ENCODE results near the gene ATP2A2.
"Not testable (repeated sequence)": the region's sequence is repeated elsewhere in the genome, so short reads cannot be mapped to it uniquely, and the experiment has no call there.

Gene ATP2A2

GRCh38 chr12:110301065-110301806 lies 20.2 kb downstream of the ATP2A2 start:
- no peak for DNase-seq (ENCODE audit: low spot score)

GRCh38 chr12:110304061-110304551 lies 23.1 kb downstream of the ATP2A2 start:
- DNase-seq (ENCODE audit: low spot score): no peak

GRCh38 chr12:110307372-110307771 lies 26.3 kb downstream of the ATP2A2 start:
- no peak for DNase-seq (ENCODE audit: low spot score)

GRCh38 chr12:110310763-110311162 lies 29.7 kb downstream of the ATP2A2 start:
- no peak for DNase-seq (ENCODE audit: low spot score)

- no peak for DNase-seq (ENCODE audit: low spot score)
Measured at GRCh38 chr12:110311903-110312302, 30.9 kb downstream of the ATP2A2 start.

GRCh38 chr12:110312581-110313360 lies 31.7 kb downstream of the ATP2A2 start:
- DNase-seq (ENCODE audit: low spot score): peak; percentile 59

- no peak for DNase-seq (ENCODE audit: low spot score)
Measured at GRCh38 chr12:110314308-110314707, 33.3 kb downstream of the ATP2A2 start.

- DNase-seq (ENCODE audit: low spot score): no peak
Measured at GRCh38 chr12:110316861-110317260, 35.8 kb downstream of the ATP2A2 start.

GRCh38 chr12:110317911-110318310 lies 36.9 kb downstream of the ATP2A2 start:
- DNase-seq (ENCODE audit: low spot score): no peak

GRCh38 chr12:110320550-110320949 lies 39.5 kb downstream of the ATP2A2 start:
- no peak for DNase-seq (ENCODE audit: low spot score)

- DNase-seq (ENCODE audit: low spot score): no peak
Measured at GRCh38 chr12:110329710-110330109, 48.7 kb downstream of the ATP2A2 start.

GRCh38 chr12:110330124-110330523 lies 49.1 kb downstream of the ATP2A2 start:
- no peak for DNase-seq (ENCODE audit: low spot score)

GRCh38 chr12:110330544-110330943 lies 49.5 kb downstream of the ATP2A2 start:
- no peak for DNase-seq (ENCODE audit: low spot score)

- no peak for DNase-seq (ENCODE audit: low spot score)
Measured at GRCh38 chr12:110333201-110333600, 52.2 kb downstream of the ATP2A2 start.

- no peak for DNase-seq (ENCODE audit: low spot score)
Measured at GRCh38 chr12:110335481-110336045, 54.5 kb downstream of the ATP2A2 start.

GRCh38 chr12:110337912-110338710 lies 57.1 kb downstream of the ATP2A2 start:
- no peak for DNase-seq (ENCODE audit: low spot score)

GRCh38 chr12:110338754-110339153 lies 57.7 kb downstream of the ATP2A2 start:
- no peak for DNase-seq (ENCODE audit: low spot score)

GRCh38 chr12:110339184-110339952 lies 58.3 kb downstream of the ATP2A2 start:
- no peak for DNase-seq (ENCODE audit: low spot score)

GRCh38 chr12:110340261-110340660 lies 59.2 kb downstream of the ATP2A2 start:
- DNase-seq (ENCODE audit: low spot score): not testable (repeated sequence)

- no peak for DNase-seq (ENCODE audit: low spot score)
Measured at GRCh38 chr12:110340706-110341105, 59.7 kb downstream of the ATP2A2 start.

GRCh38 chr12:110342157-110342556 lies 61.1 kb downstream of the ATP2A2 start:
- DNase-seq (ENCODE audit: low spot score): no peak

Measured in CD4-positive, alpha-beta T cell treated with Interleukin-15 for 4 hours (primary cell).